HUES48 (cell line): ENCODE measurements around the gene TAAR9.
A peak's percentile ranks its signal among the peaks of the same experiment; 100 is the strongest.

Source experiments
- H3K27ac ChIP-seq: one replicate; pipeline ENCODE4 v1.7.0; 2013; ENCODE audit warnings: low read depth, low read length, inconsistent platforms
- H3K27me3 ChIP-seq: 2 replicates; pipeline ENCODE4 v1.6.1; 2013; ENCODE audit warnings: mild to moderate bottlenecking, low read length; ENCODE audit not compliant: control insufficient read depth, insufficient read depth
- H3K36me3 ChIP-seq: 2 replicates; pipeline ENCODE4 v1.6.1; 2013; ENCODE audit warnings: low read length; ENCODE audit not compliant: control insufficient read depth, insufficient read depth
- H3K4me1 ChIP-seq: 2 replicates; pipeline ENCODE4 v1.6.1; 2013; ENCODE audit warnings: mild to moderate bottlenecking, low read length; ENCODE audit not compliant: control insufficient read depth, insufficient read depth
- H3K4me3 ChIP-seq: 2 replicates; pipeline ENCODE4 v1.5.1; 2013; ENCODE audit warnings: mild to moderate bottlenecking, low read depth, low read length
- H3K9ac ChIP-seq: 2 replicates; pipeline ENCODE4 v1.6.1; 2013; ENCODE audit warnings: mild to moderate bottlenecking, low read depth, low read length, moderate library complexity
- H3K9me3 ChIP-seq: 2 replicates; pipeline ENCODE4 v1.6.1; 2013; ENCODE audit warnings: low read length; ENCODE audit not compliant: control insufficient read depth, insufficient read depth

TAAR9 gene

GRCh38 chr6:132499757-132500156, 38.3 kb upstream of the TAAR9 start:
- no peaks in the 10 kb centered on the region for H3K4me1 ChIP-seq
- H3K4me3 ChIP-seq: no peak overlapping the region
- no peak overlapping the region for H3K9ac ChIP-seq
- H3K27me3 ChIP-seq: no peaks in the 10 kb centered on the region
- H3K36me3 ChIP-seq: peaks cover 33% of the 10 kb centered on the region
- H3K9me3 ChIP-seq: no peaks in the 10 kb centered on the region
- H3K27ac ChIP-seq: no peak overlapping the region

- Histone ChIP-seq H3K9ac (no peak overlapping the region), H3K4me1 (peaks cover 3% of the 10 kb centered on the region; the same call in 1 of the 2 replicates), H3K36me3 (peaks cover 23% of the 10 kb centered on the region), H3K27ac (no peak overlapping the region), H3K27me3 (no peaks in the 10 kb centered on the region), H3K9me3 (no peaks in the 10 kb centered on the region), H3K4me3 (no peak overlapping the region)
Measured at GRCh38 chr6:132504757-132505156, 33.3 kb upstream of the TAAR9 start.

- Histone ChIP-seq H3K4me3 (no peak overlapping the region), H3K9me3 (no peaks in the 10 kb centered on the region), H3K27ac (no peak overlapping the region), H3K36me3 (peaks cover 23% of the 10 kb centered on the region), H3K4me1 (peaks cover 5% of the 10 kb centered on the region; the same call in 1 of the 2 replicates), H3K27me3 (no peaks in the 10 kb centered on the region), H3K9ac (no peak overlapping the region)
Measured at GRCh38 chr6:132505158-132505557, 32.9 kb upstream of the TAAR9 start.

- Histone ChIP-seq H3K4me1 (peaks cover 15% of the 10 kb centered on the region; the same call in 1 of the 2 replicates), H3K9ac (no peak overlapping the region), H3K27ac (no peak overlapping the region), H3K4me3 (no peak overlapping the region), H3K9me3 (no peaks in the 10 kb centered on the region), H3K36me3 (peaks cover 18% of the 10 kb centered on the region), H3K27me3 (no peaks in the 10 kb centered on the region)
Measured at GRCh38 chr6:132506461-132506860, 31.6 kb upstream of the TAAR9 start.

- no peak overlapping the region for H3K4me3 ChIP-seq
- H3K36me3 ChIP-seq: peaks cover 12% of the 10 kb centered on the region
- no peak overlapping the region for H3K27ac ChIP-seq
Measured at GRCh38 chr6:132506869-132507808, 30.9 kb upstream of the TAAR9 start.

GRCh38 chr6:132511210-132511830, 26.8 kb upstream of the TAAR9 start:
- H3K27me3 ChIP-seq: no peaks in the 10 kb centered on the region
- no peak overlapping the region for H3K27ac ChIP-seq
- no peak overlapping the region for H3K9ac ChIP-seq
- H3K36me3 ChIP-seq: no peaks in the 10 kb centered on the region; the same call in 1 of the 2 replicates
- H3K9me3 ChIP-seq: no peaks in the 10 kb centered on the region
- peak overlapping the region; percentile 86 for H3K4me3 ChIP-seq
- peaks cover 24% of the 10 kb centered on the region; the same call in 1 of the 2 replicates for H3K4me1 ChIP-seq

More at GRCh38 chr6:132506869-132507808, 30.9 kb upstream of the TAAR9 start:
- no peak overlapping the region for H3K9ac ChIP-seq
- H3K4me1 ChIP-seq: peaks cover 20% of the 10 kb centered on the region; the same call in 1 of the 2 replicates
- no peaks in the 10 kb centered on the region for H3K9me3 ChIP-seq
- no peaks in the 10 kb centered on the region for H3K27me3 ChIP-seq

GRCh38 chr6:132511831-132512220, 26.3 kb upstream of the TAAR9 start:
- Histone ChIP-seq H3K36me3 (no peaks in the 10 kb centered on the region; the same call in 1 of the 2 replicates), H3K9me3 (no peaks in the 10 kb centered on the region), H3K4me1 (peaks cover 24% of the 10 kb centered on the region; the same call in 1 of the 2 replicates), H3K4me3 (peak overlapping the region; percentile 86), H3K27me3 (no peaks in the 10 kb centered on the region), H3K9ac (no peak overlapping the region), H3K27ac (no peak overlapping the region)

- Histone ChIP-seq H3K9me3 (no peaks in the 10 kb centered on the region), H3K36me3 (no peaks in the 10 kb centered on the region; the same call in 1 of the 2 replicates), H3K4me3 (peak overlapping the region; percentile 86), H3K9ac (peak overlapping the region; percentile 61; the same call in 1 of the 2 replicates), H3K27me3 (no peaks in the 10 kb centered on the region), H3K27ac (peak overlapping the region; percentile 40), H3K4me1 (peaks cover 24% of the 10 kb centered on the region; the same call in 1 of the 2 replicates)
Measured at GRCh38 chr6:132512342-132512637, 25.8 kb upstream of the TAAR9 start.

- H3K27me3 ChIP-seq: no peaks in the 10 kb centered on the region
- H3K4me3 ChIP-seq: peak within 1 kb of the TSS; percentile 86
- H3K36me3 ChIP-seq: no peaks in the 10 kb centered on the region
- H3K4me1 ChIP-seq: peaks cover 24% of the 10 kb centered on the region; the same call in 1 of the 2 replicates
- peak within 1 kb of the TSS; percentile 51 for H3K27ac ChIP-seq
- H3K9me3 ChIP-seq: no peaks in the 10 kb centered on the region
- peak within 1 kb of the TSS; percentile 61; the same call in 1 of the 2 replicates for H3K9ac ChIP-seq
Measured at GRCh38 chr6:132512638-132513632, 25.1 kb upstream of the TAAR9 start, which contains the start of gene STX7. Gene STX7, minus strand, starts transcription at chr6:132513116. Its CDS starts 9,586 bp downstream, at chr6:132503530.

GRCh38 chr6:132513831-132514545, 24.1 kb upstream of the TAAR9 start:
- H3K4me1 ChIP-seq: peaks cover 24% of the 10 kb centered on the region; the same call in 1 of the 2 replicates
- H3K27ac ChIP-seq: peak overlapping the region; percentile 5
- no peaks in the 10 kb centered on the region for H3K27me3 ChIP-seq
- no peaks in the 10 kb centered on the region for H3K36me3 ChIP-seq
- H3K9me3 ChIP-seq: no peaks in the 10 kb centered on the region
- H3K4me3 ChIP-seq: no peak overlapping the region
- H3K9ac ChIP-seq: no peak overlapping the region
